ENCODE measurements around the gene ADGRG6.

GRCh38 chr6:142398353-142398752, 96.5 kb downstream of the ADGRG6 start:
- TF ChIP-seq, protein P1, sequence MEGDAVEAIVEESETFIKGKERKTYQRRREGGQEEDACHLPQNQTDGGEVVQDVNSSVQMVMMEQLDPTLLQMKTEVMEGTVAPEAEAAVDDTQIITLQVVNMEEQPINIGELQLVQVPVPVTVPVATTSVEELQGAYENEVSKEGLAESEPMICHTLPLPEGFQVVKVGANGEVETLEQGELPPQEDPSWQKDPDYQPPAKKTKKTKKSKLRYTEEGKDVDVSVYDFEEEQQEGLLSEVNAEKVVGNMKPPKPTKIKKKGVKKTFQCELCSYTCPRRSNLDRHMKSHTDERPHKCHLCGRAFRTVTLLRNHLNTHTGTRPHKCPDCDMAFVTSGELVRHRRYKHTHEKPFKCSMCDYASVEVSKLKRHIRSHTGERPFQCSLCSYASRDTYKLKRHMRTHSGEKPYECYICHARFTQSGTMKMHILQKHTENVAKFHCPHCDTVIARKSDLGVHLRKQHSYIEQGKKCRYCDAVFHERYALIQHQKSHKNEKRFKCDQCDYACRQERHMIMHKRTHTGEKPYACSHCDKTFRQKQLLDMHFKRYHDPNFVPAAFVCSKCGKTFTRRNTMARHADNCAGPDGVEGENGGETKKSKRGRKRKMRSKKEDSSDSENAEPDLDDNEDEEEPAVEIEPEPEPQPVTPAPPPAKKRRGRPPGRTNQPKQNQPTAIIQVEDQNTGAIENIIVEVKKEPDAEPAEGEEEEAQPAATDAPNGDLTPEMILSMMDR (IDR thresholded peaks at IDR 0.05; ENCODE audit: low read length) = no peak
- TF ChIP-seq EZH2 (optimal IDR thresholded peaks at IDR 0.05; ENCODE audit: low read depth, low read length) = no peak

Measured in MM.1S (cell line).